Caco-2 (cell line): ENCODE measurements around the gene CCDC110. TPM values are rescaled to one million over a fixed set of nuclear protein-coding genes. Genes with fewer than 3 reads are reported as not detected.
A peak's percentile ranks its signal among the peaks of the same experiment; 100 is the strongest.

Source experiments
- BruUV-seq: library from RNA; stranded (reverse); fragments of 400-500 nt; replicated peaks from 2 replicates; lab custom pipeline; 2021; lab: Mats Ljungman, UMichigan
- CTCF ChIA-PET: fragments of 300-600 bp; sonication (Branson Sonifier 250); formaldehyde crosslinking; loops from one replicate; lab custom pipeline; 2022; ENCODE audit warnings: antibody characterized with exemption; lab: Charles Lee
- POLR2A ChIA-PET: fragments of 300-600 bp; sonication (Branson Sonifier 250); formaldehyde crosslinking; loops from one replicate; lab custom pipeline; 2022; ENCODE audit warnings: antibody characterized with exemption; lab: Charles Lee
- DNase-seq, 2 experiments: peaks; one replicate each; pipeline versions ENCODE4 v3.0.0 to v3.0.0-alpha.2; 2020 to 2022
- H3K27me3 ChIP-seq: replicated peaks from 2 replicates; pipeline ENCODE4 v1.6.0; 2011; ENCODE audit warnings: low read length; ENCODE audit not compliant: control insufficient read depth, insufficient read depth
- H3K36me3 ChIP-seq: 2 replicates; pipeline ENCODE4 v1.5.1; 2011; ENCODE audit warnings: low read length; ENCODE audit not compliant: control insufficient read depth, insufficient read depth
- H3K4me1 ChIP-seq: fragments of 250-450 bp; sonication (Bioruptor Pico); 2 replicates; pipeline ENCODE4 v1.5.1; 2020; ENCODE audit warnings: mild to moderate bottlenecking
- H3K4me3 ChIP-seq: 2 replicates; pipeline ENCODE4 v1.5.1; 2011; ENCODE audit warnings: low read depth, mild to moderate bottlenecking, control low read depth, low read length
- H3K9me3 ChIP-seq: fragments of 250-450 bp; sonication (Bioruptor Pico); 2 replicates; pipeline ENCODE4 v1.5.1; 2020; ENCODE audit warnings: mild to moderate bottlenecking, moderate library complexity
- H3K27ac Mint-ChIP-seq: one replicate; pipeline ENCODE4 v1.8.0; 2022; ENCODE audit warnings: mixed read lengths; ENCODE audit not compliant: unreplicated experiment
- H3K27me3 Mint-ChIP-seq: one replicate; pipeline ENCODE4 v1.8.0; 2022; ENCODE audit warnings: mixed read lengths; ENCODE audit not compliant: insufficient read depth, unreplicated experiment
- H3K36me3 Mint-ChIP-seq: one replicate; pipeline ENCODE4 v1.8.0; 2022; ENCODE audit warnings: mild to moderate bottlenecking, mixed read lengths; ENCODE audit not compliant: insufficient read depth, unreplicated experiment
- H3K4me1 Mint-ChIP-seq: one replicate; pipeline ENCODE4 v1.8.0; 2022; ENCODE audit warnings: low read depth, mixed read lengths; ENCODE audit not compliant: unreplicated experiment
- H3K4me3 Mint-ChIP-seq: one replicate; pipeline ENCODE4 v1.8.0; 2022; ENCODE audit warnings: mild to moderate bottlenecking, moderate library complexity, mixed read lengths; ENCODE audit not compliant: unreplicated experiment
- H3K9me3 Mint-ChIP-seq: one replicate; pipeline ENCODE4 v1.8.0; 2022; ENCODE audit warnings: mixed read lengths; ENCODE audit not compliant: unreplicated experiment
- intact Hi-C: fragments of 100-400 bp; cut with micrococcal nuclease; formaldehyde crosslinking; loops from one replicate; pipeline ENCODE4 v1.10.0; 2022; ENCODE audit not compliant: unreplicated experiment
- total RNA-seq: library from RNA; stranded (reverse); gene quantifications from 2 replicates; pipeline ENCODE4 v1.2.3, GENCODE V29; 2022
- TF ChIP-seq, protein P1 (sequence below), 2 experiments: fragments of 200-600 bp in 1 of 2; IDR thresholded peaks; 1 replicate in 1 of 2; 2 replicates in 1 of 2; pipeline versions ENCODE4 v1.5.1 to v1.8.0; 2011 to 2022; ENCODE audit warnings: antibody characterized with exemption in 1 of 2, control low read depth in 1 of 2, inconsistent platforms in 1 of 2, low read depth in 1 of 2, low read length in 1 of 2, mild to moderate bottlenecking in 1 of 2, moderate library complexity in 1 of 2; ENCODE audit not compliant: insufficient read depth in 1 of 2, severe bottlenecking in 1 of 2, unreplicated experiment in 1 of 2

CCDC110 gene
- total RNA-seq, 1 experiment from 2014 or later: not detected

DNA sequence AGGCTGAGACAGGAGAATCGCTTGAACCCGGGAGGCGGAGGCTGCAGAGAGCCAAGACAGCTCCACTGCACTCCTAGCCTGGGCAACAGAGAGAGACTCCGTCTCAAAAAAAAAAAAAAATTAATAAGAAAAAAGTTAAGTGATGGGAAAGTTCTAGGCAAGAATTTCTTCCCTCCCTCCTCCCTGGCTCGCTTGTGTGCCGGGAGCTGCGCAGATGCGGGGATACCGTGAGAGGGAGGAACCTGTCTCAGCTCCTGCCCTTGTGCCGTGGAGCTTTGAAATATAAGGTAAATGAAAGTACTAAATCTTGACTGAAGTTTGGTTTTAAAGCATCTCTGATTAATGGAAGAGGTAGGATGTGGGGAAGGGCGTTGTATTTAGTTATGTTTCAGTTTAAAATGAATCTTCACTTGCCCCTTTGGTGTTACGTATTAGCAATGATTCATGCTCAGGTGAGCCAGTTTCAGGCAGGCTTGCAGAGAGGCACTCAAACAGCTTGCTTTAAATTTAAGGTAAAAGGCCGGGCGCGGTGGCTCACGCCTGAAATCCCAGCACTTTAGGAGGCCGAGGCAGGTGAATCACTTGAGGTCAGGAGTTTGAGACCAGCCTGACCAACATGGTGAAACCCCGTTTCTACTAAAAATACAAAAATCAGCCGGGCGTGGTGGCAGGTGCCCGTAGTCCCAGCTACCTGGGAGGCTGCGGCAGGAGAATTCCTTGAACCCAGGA lies 44.4 kb downstream of the CCDC110 start:
- no peaks in the 10 kb centered on the region for H3K9me3 Mint-ChIP-seq

DNA sequence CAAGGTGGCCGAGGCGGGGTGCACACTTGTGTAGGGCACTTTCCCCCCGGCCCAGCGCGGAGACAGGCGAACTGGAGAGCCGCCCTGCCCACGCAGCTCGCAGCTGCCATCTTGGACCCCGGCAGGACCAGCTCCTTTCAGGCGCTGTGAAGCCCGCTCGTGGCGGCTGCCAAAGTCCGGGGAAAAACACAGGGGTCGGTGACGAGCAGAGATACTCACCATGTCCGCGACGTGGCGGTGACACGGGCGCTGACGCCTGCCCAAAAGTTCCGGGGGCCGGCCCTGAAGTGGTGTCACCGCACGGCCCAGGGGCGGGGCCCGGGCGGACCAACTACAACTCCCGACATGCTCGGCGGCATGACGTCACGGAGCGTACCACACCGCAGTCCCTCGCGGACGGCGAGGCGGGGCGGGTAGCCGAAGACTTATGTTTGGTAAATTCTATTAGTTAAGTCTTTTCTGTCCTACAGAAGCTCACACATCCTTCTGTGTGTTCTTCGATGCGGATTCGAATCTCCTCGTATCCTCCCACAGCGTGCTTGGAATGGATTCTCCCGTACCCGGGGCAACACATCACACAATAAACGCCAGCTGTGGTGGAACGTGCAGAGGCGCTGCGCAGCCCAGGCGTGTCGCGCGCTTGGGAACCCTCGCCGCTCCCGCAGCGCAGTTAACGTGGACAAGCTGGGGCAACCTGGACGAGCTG lies 45.7 kb downstream of the CCDC110 start, which contains the start of gene UFSP2:
UFSP2 (minus strand) TSS at position 318 of the 706 bp plus-strand sequence; CDS start at position 222, 96 bp downstream.
- BruUV-seq: no TSS peak
- CTCF ChIA-PET: interaction anchor here (0.6 to 1.5 kb wide), 6 partner anchors 29 to 613 kb away, joined by 3 to 6 read pairs (median 4); partner anchors contain the start of genes ANKRD37 and PDLIM3
- intact Hi-C loops: loop anchor here (1.0 to 5.0 kb wide), 2 partner anchors 29 to 172 kb away; partner anchors contain the start of gene ANKRD37
- Histone ChIP-seq H3K27me3 (no peaks in the 10 kb centered on the region), H3K36me3 (no peaks in the 10 kb centered on the region), H3K9me3 (no peaks in the 10 kb centered on the region), H3K4me1 (no peaks in the 10 kb centered on the region), H3K4me3 (peak within 1 kb of the TSS; percentile 54)
- no peaks in the 10 kb centered on the region for H3K27me3 Mint-ChIP-seq
- peak within 1 kb of the TSS; percentile 76 for H3K27ac Mint-ChIP-seq
- POLR2A ChIA-PET: interaction anchor here (1.6 kb wide), 1 partner anchor 30 kb away, joined by 7 read pairs; the partner anchor contains the start of genes ANKRD37 and LRP2BP
- TF ChIP-seq, protein P1, sequence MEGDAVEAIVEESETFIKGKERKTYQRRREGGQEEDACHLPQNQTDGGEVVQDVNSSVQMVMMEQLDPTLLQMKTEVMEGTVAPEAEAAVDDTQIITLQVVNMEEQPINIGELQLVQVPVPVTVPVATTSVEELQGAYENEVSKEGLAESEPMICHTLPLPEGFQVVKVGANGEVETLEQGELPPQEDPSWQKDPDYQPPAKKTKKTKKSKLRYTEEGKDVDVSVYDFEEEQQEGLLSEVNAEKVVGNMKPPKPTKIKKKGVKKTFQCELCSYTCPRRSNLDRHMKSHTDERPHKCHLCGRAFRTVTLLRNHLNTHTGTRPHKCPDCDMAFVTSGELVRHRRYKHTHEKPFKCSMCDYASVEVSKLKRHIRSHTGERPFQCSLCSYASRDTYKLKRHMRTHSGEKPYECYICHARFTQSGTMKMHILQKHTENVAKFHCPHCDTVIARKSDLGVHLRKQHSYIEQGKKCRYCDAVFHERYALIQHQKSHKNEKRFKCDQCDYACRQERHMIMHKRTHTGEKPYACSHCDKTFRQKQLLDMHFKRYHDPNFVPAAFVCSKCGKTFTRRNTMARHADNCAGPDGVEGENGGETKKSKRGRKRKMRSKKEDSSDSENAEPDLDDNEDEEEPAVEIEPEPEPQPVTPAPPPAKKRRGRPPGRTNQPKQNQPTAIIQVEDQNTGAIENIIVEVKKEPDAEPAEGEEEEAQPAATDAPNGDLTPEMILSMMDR (IDR thresholded peaks at IDR 0.05; ENCODE audit: insufficient read depth in 1 of 2, low read depth in 1 of 2, low read length in 1 of 2, severe bottlenecking in 1 of 2, unreplicated experiment in 1 of 2): peak in 1 of 2 experiments; percentile 9
- peaks cover 13% of the 10 kb centered on the region for H3K4me1 Mint-ChIP-seq
- peak; percentile 84 to 86 for DNase-seq
- peak within 1 kb of the TSS; percentile 78 for H3K4me3 Mint-ChIP-seq
- H3K9me3 Mint-ChIP-seq: no peaks in the 10 kb centered on the region
- H3K36me3 Mint-ChIP-seq: peaks cover 10% of the 10 kb centered on the region

More for the DNA sequence above, 44.4 kb downstream of the CCDC110 start:
- intact Hi-C loops: loop anchor here (5.0 kb wide), 1 partner anchor 170 kb away; no protein-coding TSS in a partner anchor
- Histone ChIP-seq H3K4me3 (no peak overlapping the region), H3K4me1 (no peaks in the 10 kb centered on the region), H3K27me3 (no peaks in the 10 kb centered on the region), H3K9me3 (no peaks in the 10 kb centered on the region), H3K36me3 (no peaks in the 10 kb centered on the region)
- POLR2A ChIA-PET: no interaction called here
- H3K27me3 Mint-ChIP-seq: no peaks in the 10 kb centered on the region
- no TSS peak for BruUV-seq
- TF ChIP-seq, protein P1 (IDR thresholded peaks at IDR 0.05; ENCODE audit: insufficient read depth in 1 of 2, low read depth in 1 of 2, low read length in 1 of 2, severe bottlenecking in 1 of 2, unreplicated experiment in 1 of 2): no peak
- H3K4me1 Mint-ChIP-seq: peaks cover 13% of the 10 kb centered on the region
- peaks cover 10% of the 10 kb centered on the region for H3K36me3 Mint-ChIP-seq
- H3K4me3 Mint-ChIP-seq: no peak overlapping the region
- peak overlapping the region; percentile 60 for H3K27ac Mint-ChIP-seq
- DNase-seq: no peak
- CTCF ChIA-PET: no interaction called here
